Stimulated activated naive CD4-positive, alpha-beta T cell treated with Interleukin-2 at 50 U/mL for 16 hours (primary cell): ENCODE measurements around the gene ACAP3.
"Not testable (repeated sequence)": the region's sequence is repeated elsewhere in the genome, so short reads cannot be mapped to it uniquely, and the experiment has no call there.

Experiments
- DNase-seq: peaks from one replicate; lab custom pipeline; 2025; lab: John Stamatoyannopoulos, UW

Gene ACAP3

DNA sequence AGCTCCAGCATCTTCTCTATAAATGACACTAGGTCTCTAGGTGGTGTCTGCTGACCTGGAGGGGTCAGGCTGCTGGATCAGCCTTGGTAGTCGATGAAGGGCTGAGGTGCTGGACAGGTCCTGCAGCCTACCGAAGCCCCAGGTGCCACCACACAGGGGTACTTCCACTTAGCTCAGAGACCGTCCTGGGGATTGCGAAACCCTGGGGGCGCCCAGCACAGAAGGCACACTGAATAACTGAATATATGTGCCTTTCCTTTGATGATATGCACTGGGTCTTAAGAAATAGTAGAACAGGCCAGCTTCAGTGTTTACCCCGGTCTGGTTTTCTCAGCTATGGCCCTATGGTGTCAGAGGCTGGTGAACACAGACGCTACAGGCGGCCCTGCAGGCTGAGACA, 45.0 kb downstream of the ACAP3 start:
- no peak for DNase-seq

DNA sequence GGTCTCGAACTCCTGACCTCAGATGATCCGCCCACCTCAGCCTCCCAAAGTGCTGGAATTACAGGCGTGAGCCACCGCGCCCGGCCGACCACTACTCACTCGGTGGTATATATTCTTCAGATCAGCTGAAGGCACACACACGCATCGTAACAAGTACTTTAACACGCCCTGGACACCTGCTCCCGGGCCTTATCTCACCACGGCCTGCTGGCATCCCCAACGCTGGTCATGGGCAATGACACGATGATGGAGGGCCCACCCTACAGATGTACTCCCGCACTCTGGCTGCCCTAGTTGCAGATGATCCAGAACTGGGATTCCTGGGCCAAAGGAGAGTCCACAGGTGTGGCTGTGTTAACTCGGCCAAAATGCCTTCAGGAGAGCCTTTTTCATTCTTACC, 45.7 kb downstream of the ACAP3 start:
- no peak for DNase-seq

DNA sequence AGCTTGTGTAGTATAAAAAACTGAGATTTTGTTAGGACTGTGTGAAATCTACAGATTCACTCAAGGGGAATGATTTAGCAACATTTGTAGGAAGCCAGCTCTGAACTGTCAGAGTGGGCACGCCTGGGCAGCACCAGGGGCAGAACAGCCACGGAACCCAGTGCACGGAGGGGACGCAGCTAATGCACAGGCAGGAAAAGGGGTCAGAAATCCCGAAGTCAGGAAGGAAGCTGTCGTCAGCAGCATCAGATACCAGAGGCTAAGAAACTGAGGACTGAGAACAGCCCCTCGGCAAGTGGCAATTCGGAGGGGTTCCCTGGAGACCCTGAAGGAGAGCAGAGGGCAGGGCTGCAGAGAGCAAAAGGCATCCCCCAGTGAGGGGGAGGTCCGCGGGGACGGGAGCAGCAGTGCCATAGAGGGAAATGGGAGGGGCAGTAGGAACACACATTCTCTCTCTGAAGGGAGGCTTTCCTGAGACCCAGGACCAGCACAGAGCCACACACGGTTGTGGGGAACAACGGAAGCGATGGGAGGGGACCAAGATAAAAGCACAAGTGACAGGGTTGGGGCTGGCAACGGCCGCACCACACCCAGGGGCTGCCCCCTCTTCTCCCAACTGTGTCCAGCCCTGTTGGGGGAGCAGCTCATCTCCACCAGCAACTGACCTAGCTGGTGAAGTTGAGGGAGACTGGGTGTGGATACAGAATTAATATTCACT, 46.7 kb downstream of the ACAP3 start:
- no peak for DNase-seq

- no peak for DNase-seq
These were observed 47.7 kb downstream of the ACAP3 start for GRCh38 chr1:1259951-1260600.

- no peak for DNase-seq
These were observed 48.2 kb downstream of the ACAP3 start for GRCh38 chr1:1259540-1259939.

- no peak for DNase-seq
These were observed 48.6 kb downstream of the ACAP3 start for GRCh38 chr1:1259119-1259488.

GRCh38 chr1:1256956-1257871, 50.5 kb downstream of the ACAP3 start:
- DNase-seq: no peak

GRCh38 chr1:1255611-1256010, 52.1 kb downstream of the ACAP3 start:
- DNase-seq: no peak

DNA sequence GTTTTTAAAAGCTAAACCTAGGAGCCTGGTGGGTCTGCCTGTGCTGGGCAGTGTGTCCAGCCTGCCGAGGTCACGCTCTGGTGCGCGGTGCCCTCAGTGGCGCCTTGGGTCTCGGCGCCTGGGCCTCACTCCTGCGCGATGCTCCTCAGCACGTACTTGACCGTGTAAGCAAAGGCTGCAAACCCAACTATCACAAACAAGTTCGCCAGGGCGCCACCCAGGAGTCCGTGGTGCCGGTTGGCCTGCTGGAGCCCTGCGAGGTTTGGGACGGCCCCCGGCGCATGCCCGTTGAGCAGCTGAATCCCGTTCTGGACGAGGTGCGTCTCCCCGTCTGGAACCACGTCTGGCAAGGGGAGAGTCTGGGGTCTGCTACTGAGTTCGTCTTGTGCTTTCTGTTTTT, 52.7 kb downstream of the ACAP3 start:
- DNase-seq: no peak

DNA sequence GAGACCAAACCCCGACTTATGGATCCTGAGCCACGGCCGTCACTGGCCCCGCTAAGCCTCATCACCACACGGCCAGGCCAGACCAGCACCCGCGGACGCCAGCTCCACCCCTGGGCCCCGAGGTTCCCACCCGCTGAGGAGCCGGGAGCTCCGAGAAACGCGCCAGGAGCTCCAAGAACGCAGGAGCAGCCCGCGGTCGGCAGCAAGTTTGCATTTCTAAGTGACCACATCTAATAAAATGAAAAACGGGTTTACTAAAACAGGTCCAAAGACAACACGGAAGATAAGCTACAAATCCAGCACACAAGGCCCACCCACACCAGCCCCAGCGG, 53.1 kb downstream of the ACAP3 start:
- DNase-seq: no peak

GRCh38 chr1:1253972-1254666, 53.6 kb downstream of the ACAP3 start:
- no peak for DNase-seq

GRCh38 chr1:1253314-1253713, 54.4 kb downstream of the ACAP3 start:
- no peak for DNase-seq

DNA sequence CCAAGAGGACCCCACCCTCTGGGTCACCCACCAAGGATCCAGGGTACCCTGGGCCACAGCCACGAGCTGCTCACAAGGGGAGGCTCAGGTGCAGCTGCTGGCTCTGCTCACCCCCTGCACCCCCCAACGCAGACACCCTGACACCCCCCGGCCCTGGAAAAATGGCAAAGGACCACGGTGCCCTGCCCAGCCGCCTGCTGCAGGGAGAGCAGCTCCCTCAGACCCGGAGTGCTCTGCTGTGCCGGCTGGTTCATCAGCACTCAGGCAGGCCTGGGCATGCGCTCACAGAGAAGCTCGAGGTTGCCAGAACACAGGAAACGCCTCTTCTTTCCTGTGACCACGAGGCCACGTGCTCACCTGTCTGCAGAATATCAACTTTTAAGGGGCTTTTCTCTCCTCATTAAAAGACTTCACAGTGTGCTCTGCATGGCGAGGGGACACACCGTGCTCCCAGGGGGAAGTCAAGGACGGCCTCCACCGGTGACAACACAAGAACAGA, 56.9 kb downstream of the ACAP3 start:
- peak; percentile 56 for DNase-seq

DNA sequence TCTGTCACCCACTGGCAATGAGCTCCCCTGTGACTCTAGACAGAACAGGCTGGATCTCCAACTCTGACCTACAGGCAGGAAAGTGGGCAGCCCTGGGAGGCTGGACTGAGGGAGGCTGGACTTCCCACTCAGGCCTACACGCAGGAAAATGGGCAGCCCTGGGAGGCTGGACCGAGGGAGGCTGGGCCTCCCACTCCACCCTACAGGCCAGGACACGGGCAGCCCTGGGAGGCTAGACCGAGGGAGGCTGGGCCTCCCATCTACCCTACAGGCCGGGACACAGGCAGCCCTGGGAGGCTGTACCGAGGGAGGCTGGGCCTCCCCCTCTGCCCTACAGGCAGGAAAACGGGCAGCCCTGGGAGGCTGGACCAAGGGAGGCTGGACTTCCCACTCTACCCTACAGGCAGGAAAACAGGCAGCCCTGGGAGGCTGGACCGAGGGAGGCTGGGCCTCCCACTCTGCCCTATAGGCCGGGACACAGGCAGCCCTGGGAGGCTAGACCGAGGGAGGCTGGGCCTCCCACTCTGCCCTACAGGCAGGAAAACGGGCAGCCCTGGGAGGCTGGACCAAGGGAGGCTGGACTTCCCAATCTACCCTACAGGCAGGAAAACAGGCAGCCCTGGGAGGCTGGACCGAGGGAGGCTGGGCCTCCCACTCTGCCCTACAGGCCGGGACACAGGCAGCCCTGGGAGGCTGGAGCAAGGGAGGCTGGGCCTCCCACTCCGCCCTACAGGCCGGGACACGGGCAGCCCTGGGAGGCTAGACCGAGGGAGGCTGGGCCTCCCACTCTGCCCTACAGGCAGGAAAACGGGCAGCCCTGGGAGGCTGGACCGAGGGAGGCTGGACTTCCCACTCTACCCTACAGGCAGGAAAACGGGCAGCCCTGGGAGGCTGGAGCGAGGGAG, 59.5 kb downstream of the ACAP3 start:
- not testable (repeated sequence) for DNase-seq

DNA sequence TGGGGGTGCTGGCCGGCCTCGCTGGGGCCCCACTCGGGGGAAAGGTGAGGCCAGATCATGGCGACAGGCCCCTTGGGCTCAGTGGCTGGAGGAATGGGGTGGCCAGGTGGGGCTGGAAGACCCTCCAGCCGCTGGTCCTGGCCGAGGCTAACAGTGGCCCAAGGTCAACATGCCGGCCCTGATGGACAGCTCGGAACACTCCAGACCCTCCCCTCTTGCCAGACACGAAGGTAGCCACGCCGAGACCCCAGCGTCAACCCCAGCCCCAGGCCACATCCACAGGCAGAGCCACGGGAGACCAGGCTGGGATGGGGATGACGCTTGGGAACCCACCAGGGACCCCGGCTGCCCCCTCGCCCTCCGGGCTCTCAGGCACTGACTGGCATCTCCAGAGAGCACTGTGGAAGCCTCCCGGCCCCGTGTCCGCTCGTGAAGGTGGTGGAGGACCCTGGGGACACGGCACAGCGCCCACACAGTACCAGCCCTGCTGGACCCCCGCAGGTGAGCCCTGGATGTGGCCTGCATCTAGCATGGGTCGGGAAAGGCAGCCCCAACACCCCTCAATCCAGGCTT, 60.3 kb downstream of the ACAP3 start:
- no peak for DNase-seq

DNA sequence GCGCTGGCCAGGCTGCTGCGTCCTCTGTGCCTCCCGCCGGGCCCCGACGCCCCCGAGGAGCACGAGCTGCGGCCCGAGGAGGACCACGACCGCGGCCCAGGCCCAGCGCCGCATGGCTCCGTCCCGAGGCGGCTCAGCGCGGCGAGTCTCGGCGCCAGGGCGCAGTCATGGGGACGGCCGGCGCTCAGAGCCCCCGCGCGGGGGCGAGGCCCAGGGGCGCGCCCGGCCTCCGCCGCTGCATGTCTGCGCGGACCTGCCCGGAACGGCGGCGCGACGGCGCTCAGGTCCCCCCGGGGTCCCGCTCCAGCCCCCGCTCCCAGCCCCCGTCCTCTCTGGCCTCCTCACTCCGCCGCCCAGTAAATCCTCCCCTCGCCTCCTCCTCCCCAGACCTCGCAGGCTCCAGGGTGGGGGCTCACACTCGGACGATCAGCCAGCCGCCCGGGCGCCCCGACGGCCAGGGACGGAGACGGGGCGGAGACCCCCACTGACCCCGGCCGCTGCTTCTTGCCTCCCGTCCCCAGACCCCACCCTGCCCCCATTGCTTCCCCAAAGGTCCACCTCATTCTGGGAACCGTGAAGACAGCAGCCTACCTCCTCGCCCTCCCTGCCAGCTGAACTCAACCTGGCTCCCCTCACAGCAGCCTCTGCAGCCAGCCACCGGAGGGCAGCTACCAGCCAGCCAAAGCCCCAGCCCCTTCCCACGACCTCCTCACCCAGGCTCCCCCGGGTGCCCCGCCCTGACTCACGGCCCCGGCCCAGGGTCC, 61.0 kb downstream of the ACAP3 start, which contains the start of gene C1QTNF12:
C1QTNF12 (minus strand) TSS at position 146 of the 764 bp plus-strand sequence; CDS start at position 114, 32 bp downstream.
- DNase-seq: no peak

DNA sequence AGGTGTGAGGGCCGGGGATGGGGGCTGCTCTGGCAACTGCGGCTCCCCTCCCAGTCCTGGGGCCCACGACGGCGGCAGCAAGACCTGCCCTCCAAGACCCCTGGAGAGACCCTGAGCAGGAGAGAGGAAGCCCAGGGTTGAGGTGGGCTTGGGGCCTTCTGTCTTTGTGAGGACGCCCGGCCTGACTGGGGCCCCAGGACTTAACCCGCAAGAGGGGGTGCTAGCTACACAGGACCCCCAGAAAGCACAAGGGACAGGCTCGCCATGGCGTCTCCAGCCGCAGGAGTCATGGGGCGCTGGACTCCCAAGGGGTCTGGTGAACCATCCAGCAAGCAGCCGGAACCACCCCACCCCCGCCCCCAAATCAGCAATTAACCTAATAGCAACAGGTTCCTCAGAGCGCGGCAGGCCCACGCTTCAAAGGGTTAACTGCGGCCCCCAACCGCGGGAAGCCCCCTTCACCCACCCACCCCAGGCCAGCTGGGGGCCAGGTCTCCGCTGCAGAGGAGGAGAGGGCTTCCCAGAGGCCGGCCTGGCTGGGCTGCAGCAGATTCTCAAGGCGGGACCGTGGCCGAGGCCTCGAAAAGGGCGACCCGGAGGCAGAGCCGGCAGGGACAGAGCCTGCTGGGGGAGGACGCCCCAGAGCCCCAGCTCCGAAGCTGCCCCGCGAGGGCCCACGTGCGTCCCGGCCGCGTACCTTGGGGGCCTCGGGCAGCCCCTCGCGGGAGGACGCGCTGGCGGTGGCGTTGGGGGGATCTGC, 61.7 kb downstream of the ACAP3 start:
- no peak for DNase-seq

DNA sequence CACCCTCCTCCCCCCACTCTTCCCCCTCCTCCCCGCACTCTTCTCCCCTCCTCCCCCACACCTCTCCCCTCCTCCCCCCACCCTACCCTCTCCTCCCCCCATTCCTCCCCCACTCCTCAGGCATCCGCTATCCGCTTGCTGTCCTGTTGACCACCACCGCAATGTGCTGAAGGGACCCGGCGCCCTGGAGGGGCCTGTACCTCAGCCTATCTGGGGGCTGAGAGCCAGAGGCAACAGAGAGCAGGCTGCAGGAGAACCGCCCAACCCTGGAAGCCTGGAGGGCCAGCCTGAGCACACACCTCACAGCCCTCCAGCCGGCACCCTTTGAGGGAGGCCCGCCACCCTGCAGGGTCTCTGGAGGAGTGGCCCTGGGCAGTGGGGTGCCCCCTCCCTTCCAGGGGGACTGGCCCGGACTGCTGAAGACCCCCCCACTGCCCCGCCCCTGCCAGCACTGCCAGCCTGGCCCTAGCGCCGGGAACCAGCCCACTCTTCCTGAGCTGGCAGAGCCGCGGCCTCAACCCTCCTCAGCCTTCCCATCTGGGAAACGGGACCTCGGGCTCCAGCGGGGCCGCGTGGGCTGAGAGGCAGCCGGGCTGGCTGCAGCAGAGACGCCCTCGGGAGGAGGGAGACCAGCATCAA, 62.4 kb downstream of the ACAP3 start:
- no peak for DNase-seq
